Breast epithelium (tissue), 4 donors: ENCODE measurements around the gene TSG101. TPM values are rescaled to one million over a fixed set of nuclear protein-coding genes. Genes with fewer than 3 reads are reported as not detected.

ENCODE experiments used
- DNase-seq, 2 donors: peaks; one replicate each; pipeline ENCODE4 v3.0.0-alpha.2; 2019; ENCODE audit warnings: low spot score in 2 of 2
- H3K27ac ChIP-seq, 2 donors: fragments of 200-600 bp; sonication (generic) in 1 of 2; one replicate each; pipeline ENCODE4 v1.5.1; 2016 to 2019; ENCODE audit warnings: mild to moderate bottlenecking in 1 of 2
- H3K27me3 ChIP-seq, 2 donors: fragments of 200-600 bp; sonication (generic) in 1 of 2; one replicate each; pipeline versions ENCODE4 v1.5.1 to v1.6.0; 2017 to 2019; ENCODE audit warnings: control low read depth in 1 of 2, mild to moderate bottlenecking in 1 of 2
- H3K36me3 ChIP-seq: fragments of 200-600 bp; one replicate; pipeline ENCODE4 v1.5.1; 2019
- H3K4me1 ChIP-seq, 2 donors: fragments of 200-600 bp; sonication (generic); one replicate each; pipeline ENCODE4 v1.5.1; 2016 to 2019; ENCODE audit warnings: control low read depth in 1 of 2
- H3K4me3 ChIP-seq, 3 donors: fragments of 200-600 bp; sonication (generic); 1 replicate in 2 of 3; 2 replicates in 1 of 3; pipeline ENCODE4 v1.5.1; 2016 to 2019; ENCODE audit warnings: mild to moderate bottlenecking in 3 of 3, moderate library complexity in 2 of 3
- H3K9me3 ChIP-seq, 2 donors: fragments of 200-600 bp; sonication (generic) in 1 of 2; one replicate each; pipeline ENCODE4 v1.5.1; 2016 to 2019; ENCODE audit warnings: control low read depth in 1 of 2
- POLR2A ChIP-seq: fragments of 450-650 bp; IDR thresholded peaks from one replicate; pipeline ENCODE4 v1.6.1; 2016; ENCODE audit warnings: antibody characterized with exemption, mild to moderate bottlenecking, moderate library complexity
- POLR2AphosphoS5 ChIP-seq, 3 donors: sonication (generic); formaldehyde crosslinking; IDR thresholded peaks; one replicate each; pipeline ENCODE4 v1.6.1; 2017; ENCODE audit warnings: antibody characterized with exemption in 3 of 3
- intact Hi-C: fragments of 100-400 bp; cut with DNase I; formaldehyde crosslinking; loops from one replicate; pipeline ENCODE4 v1.15.1; 2023; ENCODE audit warnings: low total_unique reads
- total RNA-seq, 3 donors: library from RNA; depleted of rRNA; stranded (reverse); fragments of >200 nt; gene quantifications; one replicate each; pipeline ENCODE4 v1.1.0, GENCODE V29; 2016
- TF ChIP-seq, protein P1 (sequence below), 3 donors: fragments of 450-650 bp; IDR thresholded peaks; one replicate each; pipeline ENCODE4 v1.5.1; 2016 to 2017; ENCODE audit warnings: antibody characterized with exemption in 3 of 3, mild to moderate bottlenecking in 3 of 3, moderate library complexity in 3 of 3

Gene TSG101
- total RNA-seq, 3 donors from 2014 or later: 66.5 to 114 (median 72.8) TPM

DNA sequence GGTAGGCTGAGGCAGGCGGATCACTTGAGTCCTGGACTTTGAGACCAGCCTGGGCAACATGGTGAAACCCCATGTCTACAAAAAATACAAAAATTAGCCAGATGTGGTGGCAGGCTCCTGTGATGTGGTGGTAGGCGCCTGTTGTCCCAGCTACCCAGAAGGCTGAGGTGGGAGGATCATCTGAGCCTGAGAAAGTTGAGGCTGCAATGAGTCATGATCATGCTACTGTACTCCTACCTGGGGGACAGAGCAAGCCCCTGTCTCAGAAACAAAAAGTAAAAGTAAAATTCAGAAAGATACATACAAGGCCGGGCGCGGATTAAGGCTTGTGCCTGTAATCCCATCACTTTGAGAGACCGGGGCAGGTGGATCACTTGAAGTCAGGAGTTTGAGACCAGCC is 64.8 kb downstream of the TSG101 start:
- TF ChIP-seq POLR2A (no peak), POLR2AphosphoS5 (IDR thresholded peaks at IDR 0.05) (no peak)
- TF ChIP-seq, protein P1, sequence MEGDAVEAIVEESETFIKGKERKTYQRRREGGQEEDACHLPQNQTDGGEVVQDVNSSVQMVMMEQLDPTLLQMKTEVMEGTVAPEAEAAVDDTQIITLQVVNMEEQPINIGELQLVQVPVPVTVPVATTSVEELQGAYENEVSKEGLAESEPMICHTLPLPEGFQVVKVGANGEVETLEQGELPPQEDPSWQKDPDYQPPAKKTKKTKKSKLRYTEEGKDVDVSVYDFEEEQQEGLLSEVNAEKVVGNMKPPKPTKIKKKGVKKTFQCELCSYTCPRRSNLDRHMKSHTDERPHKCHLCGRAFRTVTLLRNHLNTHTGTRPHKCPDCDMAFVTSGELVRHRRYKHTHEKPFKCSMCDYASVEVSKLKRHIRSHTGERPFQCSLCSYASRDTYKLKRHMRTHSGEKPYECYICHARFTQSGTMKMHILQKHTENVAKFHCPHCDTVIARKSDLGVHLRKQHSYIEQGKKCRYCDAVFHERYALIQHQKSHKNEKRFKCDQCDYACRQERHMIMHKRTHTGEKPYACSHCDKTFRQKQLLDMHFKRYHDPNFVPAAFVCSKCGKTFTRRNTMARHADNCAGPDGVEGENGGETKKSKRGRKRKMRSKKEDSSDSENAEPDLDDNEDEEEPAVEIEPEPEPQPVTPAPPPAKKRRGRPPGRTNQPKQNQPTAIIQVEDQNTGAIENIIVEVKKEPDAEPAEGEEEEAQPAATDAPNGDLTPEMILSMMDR (IDR thresholded peaks at IDR 0.05): no peak
- H3K27me3 ChIP-seq: no peaks in the 10 kb centered on the region
- intact Hi-C loops: no loop called here
- DNase-seq: no peak
- H3K4me1 ChIP-seq: no peaks in the 10 kb centered on the region
- H3K9me3 ChIP-seq: no peaks in the 10 kb centered on the region
- H3K36me3 ChIP-seq: no peaks in the 10 kb centered on the region
- no peak overlapping the region for H3K27ac ChIP-seq
- no peak overlapping the region for H3K4me3 ChIP-seq

DNA sequence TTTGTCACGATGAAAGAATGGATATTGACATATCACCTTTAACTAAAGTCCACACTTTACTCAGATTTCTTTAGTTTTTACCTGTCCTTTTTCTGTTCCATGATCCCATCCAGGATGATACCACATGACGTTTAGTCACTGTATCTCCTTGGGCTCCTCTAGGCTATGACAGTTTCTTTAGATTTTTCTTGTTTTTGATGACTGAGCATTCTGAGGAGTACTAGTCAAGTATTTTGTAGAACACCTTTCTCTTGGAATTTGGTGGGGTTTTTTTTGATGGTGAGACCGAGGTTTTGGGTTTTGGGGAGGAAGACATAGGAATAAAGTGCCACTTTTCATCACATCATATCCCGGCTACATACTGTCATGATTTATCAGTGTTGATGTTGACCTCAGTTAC is 67.1 kb downstream of the TSG101 start:
- H3K9me3 ChIP-seq: no peaks in the 10 kb centered on the region
- no peak for DNase-seq
- H3K4me1 ChIP-seq: no peaks in the 10 kb centered on the region
- no peaks in the 10 kb centered on the region for H3K36me3 ChIP-seq
- H3K4me3 ChIP-seq: no peak overlapping the region
- intact Hi-C loops: no loop called here
- H3K27me3 ChIP-seq: no peaks in the 10 kb centered on the region
- H3K27ac ChIP-seq: no peak overlapping the region
- no peak for TF ChIP-seq POLR2A
- TF ChIP-seq, protein P1 (IDR thresholded peaks at IDR 0.05): no peak
- TF ChIP-seq POLR2AphosphoS5 (IDR thresholded peaks at IDR 0.05): no peak

DNA sequence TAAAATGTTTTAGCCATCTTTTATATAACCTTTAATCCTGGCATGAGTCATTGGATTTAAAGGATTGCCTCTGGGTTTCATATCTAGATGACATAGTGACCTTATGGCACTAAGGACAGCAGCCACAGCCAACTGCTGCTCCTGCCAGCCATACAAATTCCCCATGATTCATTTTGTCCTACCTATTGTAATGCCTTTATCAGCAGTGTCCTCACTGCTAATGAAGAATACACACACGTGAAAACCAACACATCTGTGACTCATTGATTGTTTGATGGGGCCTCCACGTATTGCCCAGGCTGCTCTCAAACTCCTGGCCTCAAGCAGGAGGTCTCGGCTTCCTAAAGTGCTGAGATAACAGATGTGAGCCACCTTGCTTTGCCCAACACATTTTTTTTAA is 69.3 kb downstream of the TSG101 start:
- Histone ChIP-seq H3K4me3 (no peak overlapping the region), H3K27me3 (no peaks in the 10 kb centered on the region), H3K4me1 (no peaks in the 10 kb centered on the region), H3K27ac (no peak overlapping the region), H3K36me3 (no peaks in the 10 kb centered on the region), H3K9me3 (no peaks in the 10 kb centered on the region)
- intact Hi-C loops: no loop called here
- TF ChIP-seq POLR2AphosphoS5 (IDR thresholded peaks at IDR 0.05) (no peak), POLR2A (no peak)
- TF ChIP-seq, protein P1 (IDR thresholded peaks at IDR 0.05): no peak
- no peak for DNase-seq

DNA sequence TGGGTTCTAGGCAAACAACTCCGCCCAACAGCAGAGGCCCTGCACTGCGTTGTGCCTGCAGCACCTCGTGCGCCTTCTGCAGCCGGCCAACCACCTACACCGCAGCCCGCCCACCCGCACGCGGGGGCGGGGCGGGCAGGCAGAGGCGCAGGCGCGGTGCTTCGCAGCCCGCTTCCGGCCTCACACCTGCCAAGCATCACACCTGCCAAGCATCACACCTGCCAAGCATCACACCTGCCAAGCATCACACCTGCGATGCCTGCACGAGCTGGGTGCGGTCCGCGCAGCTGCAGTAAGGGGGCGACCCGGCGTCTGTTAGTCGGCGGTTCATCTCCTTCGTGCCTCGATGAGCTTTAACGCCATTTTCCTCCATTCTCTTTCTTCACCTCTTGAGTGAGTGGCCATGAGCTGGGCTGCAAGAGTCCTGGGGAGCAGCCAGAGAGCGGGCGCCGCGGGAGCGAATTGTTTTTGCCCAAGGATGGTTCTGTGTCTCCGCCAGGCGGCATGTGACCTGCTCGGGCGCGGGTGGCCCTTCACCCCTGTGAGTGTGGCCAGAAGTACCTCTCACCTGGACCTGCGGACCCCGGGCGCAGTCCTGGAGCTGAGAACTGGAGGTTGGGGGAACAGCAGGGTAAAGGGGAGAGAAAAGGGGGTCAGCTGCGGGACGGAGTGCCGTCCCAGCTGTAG is 70.9 kb downstream of the TSG101 start, which contains the start of gene LDHAL6A:
TSS of gene LDHAL6A (plus strand) at position 171 of the 687 bp plus-strand sequence. CDS start 825 bp downstream, outside the sequence.
- intact Hi-C loops: no loop called here
- TF ChIP-seq POLR2A (no peak), POLR2AphosphoS5 (IDR thresholded peaks at IDR 0.05) (no peak)
- TF ChIP-seq, protein P1 (IDR thresholded peaks at IDR 0.05): no peak
- no peaks in the 10 kb centered on the region for H3K9me3 ChIP-seq

DNA sequence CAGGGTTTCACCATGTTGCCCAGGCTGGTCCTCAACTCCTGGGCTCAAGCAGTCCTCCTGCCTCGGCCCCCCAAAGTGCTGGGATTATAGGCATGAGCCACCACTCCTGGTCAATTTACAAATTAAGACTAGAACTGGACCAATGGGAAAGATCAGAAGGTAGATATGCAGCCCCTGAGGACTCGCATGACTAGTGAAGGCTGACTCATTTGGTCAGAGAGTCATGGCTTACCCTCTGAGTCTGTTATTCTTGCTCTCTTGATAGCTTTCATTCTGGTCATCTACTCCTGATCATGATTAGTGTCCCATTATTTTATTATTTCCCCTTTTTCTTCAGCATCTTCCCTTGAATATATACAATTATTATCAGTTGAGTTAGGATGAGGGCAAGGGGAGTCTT is 73.8 kb downstream of the TSG101 start:
- Histone ChIP-seq H3K4me1 (no peaks in the 10 kb centered on the region), H3K27me3 (no peaks in the 10 kb centered on the region), H3K27ac (no peak overlapping the region), H3K9me3 (no peaks in the 10 kb centered on the region), H3K36me3 (no peaks in the 10 kb centered on the region), H3K4me3 (no peak overlapping the region)
- TF ChIP-seq, protein P1 (IDR thresholded peaks at IDR 0.05): no peak
- TF ChIP-seq POLR2AphosphoS5 (IDR thresholded peaks at IDR 0.05): no peak
- no peak for DNase-seq
- intact Hi-C loops: no loop called here

More for the DNA sequence above, 70.9 kb downstream of the TSG101 start, which contains the start of gene LDHAL6A:
- no peak within 1 kb of the TSS for H3K27ac ChIP-seq
- no peak within 1 kb of the TSS for H3K4me3 ChIP-seq
- no peaks in the 10 kb centered on the region for H3K36me3 ChIP-seq
- H3K4me1 ChIP-seq: no peaks in the 10 kb centered on the region
- H3K27me3 ChIP-seq: no peaks in the 10 kb centered on the region
- DNase-seq: no peak
